Measurements from ENCODE around the gene TLL2. TPM values are rescaled to one million over a fixed set of nuclear protein-coding genes. Genes with fewer than 3 reads are reported as not detected.

Gene TLL2
- total RNA-seq, 1 donor from 2014 or later, result 1.9 TPM

DNA sequence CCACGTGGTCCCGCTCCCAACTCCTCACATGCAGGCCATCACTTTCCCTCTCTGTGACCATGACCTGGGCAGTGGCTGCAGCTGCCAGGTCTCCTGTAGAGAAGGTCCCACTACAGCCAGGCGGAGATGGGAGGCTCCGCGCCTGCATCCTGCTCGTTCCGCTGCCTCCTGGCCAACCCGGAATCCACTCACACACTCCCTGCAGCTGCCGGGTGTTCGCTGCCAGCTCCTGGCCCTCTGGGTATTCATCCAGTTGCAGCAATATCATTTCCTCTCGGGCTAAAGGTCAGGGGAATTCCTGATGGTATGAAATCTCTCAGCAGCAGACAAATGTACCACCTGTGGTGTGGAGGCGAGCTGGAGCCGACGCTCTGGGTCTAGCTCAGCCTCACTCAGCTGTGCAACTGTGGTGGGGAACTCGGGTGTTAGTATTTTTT lies 65.7 kb downstream of the TLL2 start:
- H3K27ac Mint-ChIP-seq (ENCODE audit: unreplicated experiment), result no peak overlapping the region
- DNase-seq (ENCODE audit: low spot score), result no peak
- H3K27me3 Mint-ChIP-seq (ENCODE audit: low read depth), result peaks cover 9% of the 10 kb centered on the region
- TF ChIP-seq, protein P1, sequence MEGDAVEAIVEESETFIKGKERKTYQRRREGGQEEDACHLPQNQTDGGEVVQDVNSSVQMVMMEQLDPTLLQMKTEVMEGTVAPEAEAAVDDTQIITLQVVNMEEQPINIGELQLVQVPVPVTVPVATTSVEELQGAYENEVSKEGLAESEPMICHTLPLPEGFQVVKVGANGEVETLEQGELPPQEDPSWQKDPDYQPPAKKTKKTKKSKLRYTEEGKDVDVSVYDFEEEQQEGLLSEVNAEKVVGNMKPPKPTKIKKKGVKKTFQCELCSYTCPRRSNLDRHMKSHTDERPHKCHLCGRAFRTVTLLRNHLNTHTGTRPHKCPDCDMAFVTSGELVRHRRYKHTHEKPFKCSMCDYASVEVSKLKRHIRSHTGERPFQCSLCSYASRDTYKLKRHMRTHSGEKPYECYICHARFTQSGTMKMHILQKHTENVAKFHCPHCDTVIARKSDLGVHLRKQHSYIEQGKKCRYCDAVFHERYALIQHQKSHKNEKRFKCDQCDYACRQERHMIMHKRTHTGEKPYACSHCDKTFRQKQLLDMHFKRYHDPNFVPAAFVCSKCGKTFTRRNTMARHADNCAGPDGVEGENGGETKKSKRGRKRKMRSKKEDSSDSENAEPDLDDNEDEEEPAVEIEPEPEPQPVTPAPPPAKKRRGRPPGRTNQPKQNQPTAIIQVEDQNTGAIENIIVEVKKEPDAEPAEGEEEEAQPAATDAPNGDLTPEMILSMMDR (IDR thresholded peaks at IDR 0.05), result no peak
- H3K9me3 Mint-ChIP-seq (ENCODE audit: low read depth), result no peaks in the 10 kb centered on the region
- no peak overlapping the region for H3K4me3 Mint-ChIP-seq (ENCODE audit: unreplicated experiment)
- H3K36me3 Mint-ChIP-seq (ENCODE audit: low read depth), result no peaks in the 10 kb centered on the region
- peaks cover 16% of the 10 kb centered on the region for H3K4me1 Mint-ChIP-seq (ENCODE audit: low read depth)

DNA sequence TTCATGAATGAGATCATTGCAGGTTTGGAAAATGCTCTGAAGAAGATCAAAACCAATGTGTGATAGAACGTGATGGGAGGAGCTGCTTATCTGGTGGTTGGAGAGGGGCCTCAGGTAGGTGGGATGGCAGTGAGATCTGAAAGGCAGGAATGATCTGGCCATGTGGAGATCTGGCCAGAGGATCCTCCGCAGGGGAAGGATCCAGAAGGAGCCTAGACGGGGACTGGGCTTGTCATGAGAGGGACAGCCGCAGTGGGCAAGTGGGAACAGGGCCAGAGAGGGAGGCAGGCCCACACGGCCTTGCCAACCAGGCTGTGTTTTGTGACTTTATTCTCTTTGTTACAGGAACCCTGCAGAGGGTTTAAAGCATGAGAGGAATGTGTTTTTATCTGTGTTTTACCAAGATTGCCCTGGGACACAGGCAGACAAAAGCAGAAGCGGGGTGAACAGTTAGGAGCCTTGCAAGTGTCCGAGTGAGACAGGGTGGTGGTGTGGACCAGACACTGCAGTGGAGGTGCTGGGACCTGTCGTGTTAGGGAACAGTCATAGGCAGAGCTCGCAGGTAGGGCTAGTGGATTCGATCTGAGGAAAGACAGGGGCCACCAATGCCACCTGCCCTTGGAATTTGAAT lies 66.6 kb downstream of the TLL2 start:
- Mint-ChIP-seq H3K4me3 (ENCODE audit: unreplicated experiment) (no peak overlapping the region), H3K27ac (ENCODE audit: unreplicated experiment) (no peak overlapping the region), H3K9me3 (ENCODE audit: low read depth) (no peaks in the 10 kb centered on the region), H3K36me3 (ENCODE audit: low read depth) (no peaks in the 10 kb centered on the region), H3K27me3 (ENCODE audit: low read depth) (peaks cover 5% of the 10 kb centered on the region), H3K4me1 (ENCODE audit: low read depth) (peaks cover 16% of the 10 kb centered on the region)
- TF ChIP-seq, protein P1 (IDR thresholded peaks at IDR 0.05), result no peak
- DNase-seq (ENCODE audit: low spot score), result no peak

DNA sequence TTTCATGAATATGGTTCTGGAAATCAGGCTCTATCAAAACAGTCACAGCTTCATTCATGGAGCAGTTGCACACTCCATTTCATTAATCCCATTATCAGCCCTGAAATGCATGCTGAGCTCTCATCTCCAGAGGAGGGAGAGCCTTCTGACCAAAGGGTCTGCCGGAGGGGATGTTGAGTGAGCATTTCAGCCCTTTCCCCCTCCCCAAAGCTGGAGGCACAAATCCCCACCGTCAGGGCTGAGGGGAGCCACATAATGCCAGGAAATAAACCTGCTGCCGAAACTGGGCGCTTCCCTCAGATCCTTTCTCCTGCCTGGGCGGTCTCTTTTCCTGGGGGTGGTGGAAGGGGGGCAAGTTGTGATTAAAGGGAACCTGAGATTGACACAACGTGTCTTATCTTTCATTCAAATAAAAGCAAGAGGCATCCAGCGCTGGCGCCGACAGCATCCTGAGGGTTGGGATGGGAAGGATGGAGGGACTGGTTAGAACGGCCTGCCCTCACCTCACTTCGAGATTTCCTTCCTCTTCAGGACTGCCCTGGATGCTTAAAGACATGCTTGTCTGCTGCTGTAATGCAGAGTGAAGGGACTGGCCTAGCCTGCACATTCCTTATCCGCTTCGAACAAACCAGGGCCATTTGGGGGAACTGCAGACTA lies 71.6 kb downstream of the TLL2 start:
- no peaks in the 10 kb centered on the region for H3K36me3 Mint-ChIP-seq (ENCODE audit: low read depth)
- peaks cover 9% of the 10 kb centered on the region for H3K4me1 Mint-ChIP-seq (ENCODE audit: low read depth)
- TF ChIP-seq, protein P1 (IDR thresholded peaks at IDR 0.05), result no peak
- DNase-seq (ENCODE audit: low spot score), result no peak
- H3K4me3 Mint-ChIP-seq (ENCODE audit: unreplicated experiment), result no peak overlapping the region
- peaks cover 7% of the 10 kb centered on the region for H3K9me3 Mint-ChIP-seq (ENCODE audit: low read depth)
- peaks cover 2% of the 10 kb centered on the region for H3K27me3 Mint-ChIP-seq (ENCODE audit: low read depth)
- no peak overlapping the region for H3K27ac Mint-ChIP-seq (ENCODE audit: unreplicated experiment)

DNA sequence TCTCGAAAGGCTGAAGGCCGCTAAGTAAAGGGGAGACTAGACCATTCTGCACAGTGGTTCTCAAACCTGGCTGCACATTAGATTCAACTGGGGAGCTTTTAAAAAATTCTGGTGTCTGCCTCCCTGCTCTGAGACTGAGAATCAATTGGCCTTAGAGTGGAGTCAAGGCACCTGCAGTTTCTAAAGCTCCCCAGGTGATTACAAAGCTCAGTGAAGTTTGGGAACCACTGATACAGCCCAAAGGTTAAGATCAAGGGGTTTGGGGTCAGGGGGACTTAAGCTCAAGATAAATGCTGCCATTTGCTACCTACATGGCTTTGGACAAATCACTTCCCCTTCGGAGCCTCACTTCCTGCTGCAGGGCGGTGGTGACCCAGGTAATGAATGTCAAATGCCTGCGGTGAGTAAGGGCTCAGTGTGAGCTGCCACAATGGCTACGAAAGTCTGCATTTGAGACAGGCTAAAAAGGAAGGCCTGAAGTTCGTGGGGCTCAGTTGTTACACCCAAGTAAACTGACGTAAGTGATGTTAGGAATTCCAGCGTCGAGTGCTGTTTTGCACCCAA lies 72.3 kb downstream of the TLL2 start:
- Mint-ChIP-seq H3K27ac (ENCODE audit: unreplicated experiment) (no peak overlapping the region), H3K4me1 (ENCODE audit: low read depth) (peaks cover 6% of the 10 kb centered on the region), H3K4me3 (ENCODE audit: unreplicated experiment) (no peak overlapping the region), H3K27me3 (ENCODE audit: low read depth) (peaks cover 2% of the 10 kb centered on the region), H3K9me3 (ENCODE audit: low read depth) (peaks cover 7% of the 10 kb centered on the region), H3K36me3 (ENCODE audit: low read depth) (no peaks in the 10 kb centered on the region)
- TF ChIP-seq, protein P1 (IDR thresholded peaks at IDR 0.05), result no peak
- no peak for DNase-seq (ENCODE audit: low spot score)

DNA sequence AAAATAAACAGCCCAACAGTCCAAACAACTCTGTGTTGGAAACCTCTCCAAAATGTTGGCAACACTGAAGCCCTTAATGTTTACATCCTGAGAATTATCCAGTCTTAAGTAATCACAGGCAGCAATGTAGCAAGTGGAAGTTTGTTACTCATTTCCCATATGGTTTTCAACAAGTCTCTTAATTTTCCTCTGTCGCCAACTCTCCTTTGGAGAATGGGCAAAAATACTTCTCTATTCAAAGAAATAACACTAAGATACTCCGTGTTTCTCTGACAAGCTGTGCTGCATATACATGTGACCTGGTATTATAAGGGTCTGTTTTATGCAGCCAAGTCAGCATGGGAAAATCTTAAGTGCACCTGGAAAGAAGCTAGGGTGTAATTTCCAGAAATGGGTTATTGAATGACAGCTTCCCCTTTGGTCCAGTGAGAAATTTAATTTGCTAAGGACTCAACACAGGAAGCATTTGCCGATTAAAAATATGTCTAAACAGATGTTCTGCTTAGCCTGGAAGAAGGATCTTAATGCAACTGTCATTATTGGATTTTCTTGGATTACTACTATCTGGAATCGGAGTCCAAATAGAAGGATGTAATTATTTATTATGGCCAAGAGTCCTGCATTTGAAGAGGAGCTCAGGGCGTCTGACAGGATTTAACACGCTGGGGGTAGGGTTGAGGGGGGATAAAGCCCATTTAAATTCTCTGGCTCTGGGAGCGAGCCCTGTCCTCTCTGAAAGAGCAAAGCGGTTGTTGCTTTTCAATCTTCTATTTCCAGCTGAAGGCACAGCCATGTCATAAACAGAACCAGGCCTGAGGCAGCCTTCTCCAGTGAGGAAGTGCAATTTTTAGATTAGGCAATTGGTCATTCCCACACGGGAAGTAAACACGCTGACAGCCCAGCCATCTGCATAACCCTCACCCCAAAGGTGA lies 73.1 kb downstream of the TLL2 start:
- Mint-ChIP-seq H3K27me3 (ENCODE audit: low read depth) (peaks cover 2% of the 10 kb centered on the region), H3K4me3 (ENCODE audit: unreplicated experiment) (no peak overlapping the region)

More for the DNA sequence above, 73.1 kb downstream of the TLL2 start:
- peaks cover 9% of the 10 kb centered on the region for H3K9me3 Mint-ChIP-seq (ENCODE audit: low read depth)
- DNase-seq (ENCODE audit: low spot score), result no peak
- no peak overlapping the region for H3K27ac Mint-ChIP-seq (ENCODE audit: unreplicated experiment)
- H3K4me1 Mint-ChIP-seq (ENCODE audit: low read depth), result peaks cover 6% of the 10 kb centered on the region
- TF ChIP-seq, protein P1 (IDR thresholded peaks at IDR 0.05), result no peak
- H3K36me3 Mint-ChIP-seq (ENCODE audit: low read depth), result no peaks in the 10 kb centered on the region
